HEK293 (cell line): ENCODE data around the gene PPP1R14B.

Experiments used
- CTCF ChIP-seq: fragments of 450-650 bp; formaldehyde crosslinking; IDR thresholded peaks from 2 replicates; pipeline ENCODE4 v1.5.1; 2016; ENCODE audit warnings: missing biosample characterization, missing genetic modification characterization
- SALL2 ChIP-seq: fragments of 450-650 bp; formaldehyde crosslinking; IDR thresholded peaks from 2 replicates; pipeline ENCODE4 v1.5.0; 2017; ENCODE audit warnings: missing biosample characterization, mild to moderate bottlenecking, missing genetic modification characterization, borderline replicate concordance
- ZNF274 ChIP-seq, 2 experiments: fragments of 200-500 bp in 1 of 2; fragments of 450-650 bp in 1 of 2; sonication (Bioruptor generic) in 1 of 2; formaldehyde crosslinking in 1 of 2; IDR thresholded peaks; 2 replicates each; pipeline versions ENCODE4 v1.5.1 to v1.6.1; 2014 to 2016; ENCODE audit warnings: borderline replicate concordance in 1 of 2, inconsistent platforms in 1 of 2, low read length in 1 of 2, missing biosample characterization in 1 of 2, missing genetic modification characterization in 1 of 2
- ZNF433 ChIP-seq: fragments of 450-650 bp; formaldehyde crosslinking; IDR thresholded peaks from 2 replicates; pipeline ENCODE4 v1.5.1; 2016; ENCODE audit warnings: missing biosample characterization, missing genetic modification characterization, low read depth
- ZNF571 ChIP-seq: fragments of 450-650 bp; formaldehyde crosslinking; IDR thresholded peaks from 2 replicates; pipeline ENCODE4 v1.5.0; 2017; ENCODE audit warnings: missing biosample characterization, missing genetic modification characterization
- ZNF610 ChIP-seq: fragments of 450-650 bp; formaldehyde crosslinking; IDR thresholded peaks from 2 replicates; pipeline ENCODE4 v1.5.1; 2016; ENCODE audit warnings: missing biosample characterization, missing genetic modification characterization, borderline replicate concordance

- TF ChIP-seq CTCF (tag by site-specific recombination) (no peak), SALL2 (tag by site-specific recombination) (no peak), ZNF433 (tag by site-specific recombination) (no peak), ZNF610 (tag by site-specific recombination) (no peak), ZNF571 (no peak), ZNF274 (IDR thresholded peaks at IDR 0.05; ENCODE audit: low read length) (no peak), ZNF274 (tag by site-specific recombination; IDR thresholded peaks at IDR 0.05; ENCODE audit: borderline replicate concordance) (no peak)
These were observed 17.2 kb upstream of the PPP1R14B start for GRCh38 chr11:64263947-64264317.
